Measurements from ENCODE around the gene VPS37C. TPM values are rescaled to one million over a fixed set of nuclear protein-coding genes. Genes with fewer than 3 reads are reported as not detected.
A peak's percentile ranks its signal among the peaks of the same experiment; 100 is the strongest.
"Not testable (repeated sequence)": the region's sequence is repeated elsewhere in the genome, so short reads cannot be mapped to it uniquely, and the experiment has no call there.

VPS37C gene
- total RNA-seq, 6 donors from 2014 or later = 14.7 to 42.0 (median 24.3) TPM

DNA sequence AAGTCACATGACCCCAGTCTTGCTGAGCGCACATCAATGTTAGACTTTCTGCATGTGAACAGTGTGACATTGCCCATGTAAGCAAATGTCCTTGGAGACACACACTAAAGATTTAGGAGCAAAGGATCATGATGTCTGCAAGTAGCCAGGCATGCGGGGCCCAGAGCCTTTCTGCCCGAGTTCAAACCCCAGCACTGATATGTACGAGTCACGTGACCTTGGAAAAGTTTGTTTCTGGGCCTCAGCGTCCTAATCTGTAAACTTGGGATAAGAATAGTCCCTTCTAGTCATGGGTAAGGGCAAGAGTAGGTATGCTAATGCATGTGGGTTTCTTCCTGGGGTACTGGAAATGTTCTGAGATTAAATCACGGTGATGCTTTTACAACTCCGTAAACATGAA is 25.3 kb upstream of the VPS37C start:
- WGBS, 2 donors = 88 to 92% methylated on average over 8 of the region's 8 CpGs
- no peak for DNase-seq

DNA sequence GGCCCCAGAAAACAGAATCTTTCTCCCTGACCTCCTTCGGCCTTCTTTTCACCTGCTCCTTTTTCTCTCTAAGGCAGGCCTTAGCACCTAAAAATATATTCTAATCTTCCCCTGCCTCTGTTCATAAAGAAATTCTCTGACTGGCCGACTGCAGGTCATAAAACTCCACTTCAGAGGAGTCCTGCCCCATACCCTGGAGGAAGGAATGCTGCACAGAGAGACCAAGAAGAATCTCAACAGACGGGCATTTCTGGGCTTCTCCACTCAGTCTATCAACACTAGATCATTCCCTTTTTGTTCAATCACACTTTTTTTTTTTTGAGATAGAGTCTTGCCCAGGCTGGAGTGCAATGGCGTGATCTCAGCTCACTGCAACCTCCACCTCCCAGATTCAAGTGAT is 22.4 kb upstream of the VPS37C start:
- DNase-seq = no peak
- TF ChIP-seq CTCF (IDR thresholded peaks at IDR 0.05) (no peak), POLR2AphosphoS5 (IDR thresholded peaks at IDR 0.05) (no peak), EP300 (IDR thresholded peaks at IDR 0.05) (no peak), POLR2A (IDR thresholded peaks at IDR 0.05) (no peak)
- ATAC-seq (ENCODE audit: low FRiP score in 2 of 2) = no peak
- Histone ChIP-seq H3K9me3 (no peaks in the 10 kb centered on the region), H3K27ac (no peak overlapping the region), H3K36me3 (no peaks in the 10 kb centered on the region), H3K4me1 (no peaks in the 10 kb centered on the region), H3K27me3 (no peaks in the 10 kb centered on the region), H3K4me3 (no peak overlapping the region)
- WGBS, 2 donors = 84 to 86% methylated on average over 4 of the region's 4 CpGs

More for the DNA sequence above, 25.3 kb upstream of the VPS37C start:
- no peak for ATAC-seq (ENCODE audit: low FRiP score in 2 of 2)
- Histone ChIP-seq H3K36me3 (no peaks in the 10 kb centered on the region), H3K4me3 (no peak overlapping the region), H3K4me1 (no peaks in the 10 kb centered on the region), H3K9me3 (no peaks in the 10 kb centered on the region), H3K27me3 (no peaks in the 10 kb centered on the region), H3K27ac (no peak overlapping the region)
- TF ChIP-seq POLR2AphosphoS5 (IDR thresholded peaks at IDR 0.05) (no peak), CTCF (IDR thresholded peaks at IDR 0.05) (no peak), POLR2A (IDR thresholded peaks at IDR 0.05) (no peak), EP300 (IDR thresholded peaks at IDR 0.05) (no peak)

- no peaks in the 10 kb centered on the region for H3K9me3 ChIP-seq
- no peaks in the 10 kb centered on the region for H3K4me1 ChIP-seq
- ATAC-seq (ENCODE audit: low FRiP score in 2 of 2) = no peak
- DNase-seq = no peak
- no peaks in the 10 kb centered on the region for H3K36me3 ChIP-seq
- H3K27me3 ChIP-seq = no peaks in the 10 kb centered on the region
- no peak overlapping the region for H3K4me3 ChIP-seq
- 96 to 98% methylated on average over 4 of the region's 4 CpGs for WGBS, 2 donors
- TF ChIP-seq POLR2AphosphoS5 (IDR thresholded peaks at IDR 0.05) = no peak
- no peak overlapping the region for H3K27ac ChIP-seq
Measured at GRCh38 chr11:61181489-61181888, 20.3 kb upstream of the VPS37C start.

DNA sequence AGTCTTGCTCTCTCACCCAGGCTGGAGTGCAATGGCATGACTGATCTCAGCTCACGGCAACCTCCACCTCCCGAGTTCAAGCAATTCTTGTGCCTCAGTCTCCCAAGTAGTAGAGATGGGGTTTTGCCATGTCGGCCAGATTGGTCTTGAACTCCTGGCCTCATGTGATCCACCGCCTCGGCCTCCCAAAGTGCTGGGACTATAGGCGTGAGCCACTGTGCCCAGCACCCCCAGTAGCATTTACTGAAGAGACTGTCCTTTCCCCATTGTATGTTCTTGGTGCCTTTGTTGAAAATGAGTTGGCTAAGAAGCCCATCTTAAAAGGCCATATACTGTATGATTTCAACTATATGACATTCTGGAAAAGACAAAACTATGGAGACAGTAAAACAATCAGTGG is 19.0 kb upstream of the VPS37C start:
- H3K27ac ChIP-seq; H3K4me1 ChIP-seq; DNase-seq; H3K4me3 ChIP-seq; ATAC-seq (ENCODE audit: low FRiP score in 2 of 2); H3K27me3 ChIP-seq; H3K36me3 ChIP-seq; H3K9me3 ChIP-seq: not testable (repeated sequence)
- 91 to 96% methylated on average over 6 of the region's 6 CpGs for WGBS, 2 donors

- H3K9me3 ChIP-seq = peaks cover 0 to 6% (median 0%) of the 10 kb centered on the region in 4 donors
Measured at GRCh38 chr11:61176446-61176845, 15.2 kb upstream of the VPS37C start.

More at GRCh38 chr11:61176446-61176845, 15.2 kb upstream of the VPS37C start:
- DNase-seq (peak in 1 of 2 donors; percentile 53), ATAC-seq (ENCODE audit: low FRiP score in 2 of 2) (no peak)
- 70 to 72% methylated on average over 6 of the region's 6 CpGs for WGBS, 2 donors
- no peak for TF ChIP-seq CTCF (IDR thresholded peaks at IDR 0.05)
- TF ChIP-seq POLR2A (IDR thresholded peaks at IDR 0.05) = no peak
- no peak for TF ChIP-seq POLR2AphosphoS5 (IDR thresholded peaks at IDR 0.05)
- TF ChIP-seq EP300 (IDR thresholded peaks at IDR 0.05) = no peak
- no peaks in the 10 kb centered on the region for H3K27me3 ChIP-seq
- H3K4me1 ChIP-seq = peaks cover 0 to 12% (median 4%) of the 10 kb centered on the region in 4 donors
- H3K4me3 ChIP-seq = no peak overlapping the region
- H3K27ac ChIP-seq = no peak overlapping the region
- no peaks in the 10 kb centered on the region for H3K36me3 ChIP-seq

Measured in upper lobe of left lung (tissue), 6 donors.